Neural crest cell (in vitro differentiated cells): Measurements from ENCODE around the gene TMEFF2. TPM values are rescaled to one million over a fixed set of nuclear protein-coding genes. Genes with fewer than 3 reads are reported as not detected.

Experiments used
- DNase-seq: peaks from one replicate; pipeline ENCODE4 v3.0.0; 2021; ENCODE audit warnings: low read depth, mixed read lengths, low spot score
- H3K27ac Mint-ChIP-seq: one replicate; pipeline ENCODE4 v1.8.0; 2021; ENCODE audit warnings: mild to moderate bottlenecking, mixed read lengths; ENCODE audit not compliant: unreplicated experiment
- H3K27me3 Mint-ChIP-seq: 2 replicates; pipeline ENCODE4 v1.8.0; 2021; ENCODE audit warnings: low read depth, mild to moderate bottlenecking, mixed read lengths
- H3K36me3 Mint-ChIP-seq: 2 replicates; pipeline ENCODE4 v1.8.0; 2021; ENCODE audit warnings: low read depth, mild to moderate bottlenecking, mixed read lengths
- H3K4me1 Mint-ChIP-seq: 2 replicates; pipeline ENCODE4 v1.8.0; 2021; ENCODE audit warnings: mixed read lengths
- H3K4me3 Mint-ChIP-seq: one replicate; pipeline ENCODE4 v1.8.0; 2021; ENCODE audit warnings: mild to moderate bottlenecking, mixed read lengths
- H3K9me3 Mint-ChIP-seq: 2 replicates; pipeline ENCODE4 v1.8.0; 2021; ENCODE audit warnings: mixed read lengths
- CTCF ChIP-seq: fragments of 200-600 bp; sonication (generic); conservative IDR thresholded peaks from 2 replicates; pipeline ENCODE4 v1.5.0; 2021; ENCODE audit warnings: antibody characterized with exemption, mild to moderate bottlenecking
- total RNA-seq: library from RNA; stranded (reverse); gene quantifications from 2 replicates; pipeline ENCODE4 v1.2.1, GENCODE V29; 2021

The TMEFF2 gene
- total RNA-seq, 1 donor from 2014 or later: 2.9 TPM

DNA sequence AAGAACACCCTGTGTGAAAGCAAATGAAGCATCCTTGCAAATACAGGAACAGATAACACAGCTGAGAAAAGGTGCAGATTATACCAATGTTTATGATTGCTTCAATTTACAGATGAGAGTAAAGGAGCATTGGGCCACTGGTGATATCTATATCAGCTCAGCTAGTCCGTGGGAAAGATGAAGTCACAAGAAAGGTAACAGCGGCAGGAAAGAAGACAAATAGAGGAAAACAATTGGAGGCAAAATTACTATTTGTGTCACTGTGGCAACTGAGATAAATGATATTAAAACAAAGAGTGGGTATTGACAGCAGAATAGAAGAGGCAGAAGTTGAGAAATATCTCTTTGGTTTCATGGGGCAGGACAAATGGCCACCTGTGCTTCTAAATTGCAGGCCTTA, 226.6 kb downstream of the TMEFF2 start:
- no peak for TF ChIP-seq CTCF
- H3K27me3 Mint-ChIP-seq: no peaks in the 10 kb centered on the region
- H3K36me3 Mint-ChIP-seq: no peaks in the 10 kb centered on the region
- no peak overlapping the region for H3K4me3 Mint-ChIP-seq
- H3K9me3 Mint-ChIP-seq: no peaks in the 10 kb centered on the region
- no peak overlapping the region for H3K27ac Mint-ChIP-seq
- DNase-seq: no peak
- H3K4me1 Mint-ChIP-seq: no peaks in the 10 kb centered on the region

DNA sequence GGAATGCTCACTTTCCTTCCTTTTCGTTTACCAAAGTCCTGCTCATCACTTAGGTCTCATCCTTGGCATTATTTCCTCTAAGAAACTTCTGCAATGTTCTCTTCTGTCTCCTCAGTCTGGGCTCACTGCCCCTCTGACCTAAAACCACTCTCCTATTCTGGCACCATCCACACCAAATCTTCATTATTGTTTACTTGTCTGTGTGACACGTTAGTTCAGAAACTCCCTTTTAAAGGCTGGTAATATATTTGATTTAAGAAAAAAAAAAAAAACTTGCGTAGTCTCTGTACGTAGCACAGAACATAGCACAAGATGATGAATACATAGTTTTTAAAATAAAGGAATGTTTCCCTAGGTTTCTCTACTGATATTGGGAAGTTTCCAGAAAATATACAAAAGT, 229.0 kb downstream of the TMEFF2 start:
- Mint-ChIP-seq H3K9me3 (no peaks in the 10 kb centered on the region), H3K27me3 (no peaks in the 10 kb centered on the region), H3K4me1 (no peaks in the 10 kb centered on the region), H3K36me3 (no peaks in the 10 kb centered on the region), H3K27ac (no peak overlapping the region), H3K4me3 (no peak overlapping the region)
- DNase-seq: no peak
- no peak for TF ChIP-seq CTCF

GRCh38 chr2:191961556-191961955, 233.2 kb downstream of the TMEFF2 start:
- H3K4me3 Mint-ChIP-seq: no peak overlapping the region
- no peaks in the 10 kb centered on the region for H3K9me3 Mint-ChIP-seq
- H3K36me3 Mint-ChIP-seq: no peaks in the 10 kb centered on the region
- H3K27ac Mint-ChIP-seq: no peak overlapping the region
- no peak for DNase-seq
- no peak for TF ChIP-seq CTCF
- no peaks in the 10 kb centered on the region for H3K27me3 Mint-ChIP-seq
- H3K4me1 Mint-ChIP-seq: no peaks in the 10 kb centered on the region

DNA sequence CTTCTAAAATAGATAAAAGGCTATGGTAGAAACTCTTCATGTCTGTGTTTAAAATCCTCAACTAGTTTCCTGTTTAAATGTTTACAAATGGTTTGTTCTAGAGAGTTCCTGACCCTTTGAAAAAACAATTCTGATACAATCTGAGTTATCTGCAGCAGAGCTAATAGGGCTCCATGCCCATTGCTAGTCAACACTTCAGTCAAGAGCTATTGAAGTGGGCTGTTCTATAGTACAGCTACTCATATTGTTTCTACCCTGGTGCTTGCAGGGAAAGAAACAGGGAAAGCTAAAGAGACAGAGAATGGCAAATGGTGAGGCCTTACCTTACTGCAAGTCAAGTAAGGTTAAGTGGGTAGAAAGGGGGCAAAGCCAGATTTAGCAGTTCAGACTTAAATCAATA, 235.5 kb downstream of the TMEFF2 start:
- TF ChIP-seq CTCF: no peak
- Mint-ChIP-seq H3K4me3 (no peak overlapping the region), H3K27me3 (no peaks in the 10 kb centered on the region), H3K9me3 (no peaks in the 10 kb centered on the region), H3K36me3 (no peaks in the 10 kb centered on the region), H3K27ac (no peak overlapping the region), H3K4me1 (no peaks in the 10 kb centered on the region)
- DNase-seq: no peak

DNA sequence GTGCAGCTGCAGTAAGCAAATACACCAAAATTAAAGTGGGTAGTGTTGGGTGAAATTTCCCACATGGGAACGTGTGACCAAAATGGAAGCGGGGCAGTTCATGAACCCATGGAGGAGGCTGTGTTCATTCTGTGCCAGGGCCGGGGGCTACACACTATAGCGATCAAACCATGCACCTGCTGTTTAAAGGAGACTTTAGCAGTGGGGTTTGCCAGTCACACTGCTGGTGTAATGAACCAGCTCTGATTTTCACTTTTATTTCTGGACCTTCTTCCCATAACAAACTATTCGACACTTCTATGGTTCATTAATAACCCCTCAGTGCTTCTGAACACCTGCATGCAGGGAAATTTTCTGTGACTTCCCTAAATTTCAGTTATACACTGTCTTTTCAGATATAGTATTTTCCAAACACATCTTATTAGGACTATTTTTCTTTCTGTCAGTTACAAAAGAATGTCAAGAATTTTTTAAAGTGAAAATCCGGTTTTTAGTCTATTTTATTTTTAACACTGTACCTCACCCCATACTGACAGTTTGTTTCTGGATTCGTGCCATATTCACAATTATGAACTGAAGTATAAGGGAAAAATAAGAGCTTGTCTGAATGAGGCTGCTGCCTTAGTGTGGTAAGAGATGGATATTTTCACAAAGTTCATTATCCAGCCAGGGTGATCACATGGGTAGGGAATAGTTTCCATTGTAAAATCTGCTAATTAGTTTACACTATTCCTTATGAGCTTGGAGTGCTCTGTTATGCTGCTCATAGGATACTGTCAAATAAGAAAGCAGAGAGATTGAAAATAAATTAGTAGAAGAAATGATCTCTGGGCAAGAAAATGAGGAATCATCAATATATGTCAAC, 236.5 kb downstream of the TMEFF2 start:
- Mint-ChIP-seq H3K27ac (no peak overlapping the region), H3K36me3 (no peaks in the 10 kb centered on the region), H3K27me3 (no peaks in the 10 kb centered on the region), H3K4me1 (no peaks in the 10 kb centered on the region), H3K4me3 (no peak overlapping the region), H3K9me3 (no peaks in the 10 kb centered on the region)
- DNase-seq: no peak
- no peak for TF ChIP-seq CTCF
